Measurements from ENCODE around the gene TBX3. TPM values are rescaled to one million over a fixed set of nuclear protein-coding genes. Genes with fewer than 3 reads are reported as not detected.

TBX3 gene
- total RNA-seq, 1 donor from 2014 or later: 27.2 TPM

DNA sequence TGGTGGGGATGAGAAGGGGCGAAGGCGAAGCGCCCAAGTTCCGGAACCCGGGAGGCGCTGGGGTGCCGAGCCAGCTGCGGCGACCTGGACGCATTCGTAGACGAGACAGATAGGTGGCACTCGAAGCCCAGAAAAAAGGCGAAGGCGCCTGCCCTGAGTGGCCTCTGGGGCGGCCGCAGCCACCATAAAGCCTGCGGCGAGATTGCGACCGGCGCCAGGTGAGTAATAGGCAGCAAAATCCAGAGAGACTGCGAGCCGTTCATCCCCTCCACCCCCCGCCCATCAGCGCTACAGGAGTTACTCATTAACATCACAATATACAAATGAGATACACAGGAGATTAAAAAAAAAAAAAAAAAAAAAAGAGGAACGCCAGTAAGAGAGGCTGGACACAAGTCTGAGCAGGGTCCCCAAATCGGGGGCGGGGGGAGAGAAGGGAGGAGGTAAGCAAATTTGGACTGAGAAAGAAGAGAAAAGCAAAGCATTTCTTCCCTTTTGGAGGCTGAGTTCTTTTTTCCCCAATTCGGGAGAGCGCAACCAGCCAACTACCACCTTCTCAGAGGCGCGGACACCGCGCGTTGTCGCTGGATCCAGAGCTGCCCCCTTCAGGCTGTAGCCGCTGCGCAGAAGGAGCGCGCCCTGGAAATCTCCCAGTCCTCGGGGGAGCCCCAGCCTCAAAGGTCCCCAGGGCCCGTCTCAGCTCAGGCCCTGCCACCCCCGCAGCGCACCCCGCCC is 15.7 kb downstream of the TBX3 start:
- peaks cover 20% of the 10 kb centered on the region for H3K36me3 ChIP-seq
- TF ChIP-seq, protein P1, sequence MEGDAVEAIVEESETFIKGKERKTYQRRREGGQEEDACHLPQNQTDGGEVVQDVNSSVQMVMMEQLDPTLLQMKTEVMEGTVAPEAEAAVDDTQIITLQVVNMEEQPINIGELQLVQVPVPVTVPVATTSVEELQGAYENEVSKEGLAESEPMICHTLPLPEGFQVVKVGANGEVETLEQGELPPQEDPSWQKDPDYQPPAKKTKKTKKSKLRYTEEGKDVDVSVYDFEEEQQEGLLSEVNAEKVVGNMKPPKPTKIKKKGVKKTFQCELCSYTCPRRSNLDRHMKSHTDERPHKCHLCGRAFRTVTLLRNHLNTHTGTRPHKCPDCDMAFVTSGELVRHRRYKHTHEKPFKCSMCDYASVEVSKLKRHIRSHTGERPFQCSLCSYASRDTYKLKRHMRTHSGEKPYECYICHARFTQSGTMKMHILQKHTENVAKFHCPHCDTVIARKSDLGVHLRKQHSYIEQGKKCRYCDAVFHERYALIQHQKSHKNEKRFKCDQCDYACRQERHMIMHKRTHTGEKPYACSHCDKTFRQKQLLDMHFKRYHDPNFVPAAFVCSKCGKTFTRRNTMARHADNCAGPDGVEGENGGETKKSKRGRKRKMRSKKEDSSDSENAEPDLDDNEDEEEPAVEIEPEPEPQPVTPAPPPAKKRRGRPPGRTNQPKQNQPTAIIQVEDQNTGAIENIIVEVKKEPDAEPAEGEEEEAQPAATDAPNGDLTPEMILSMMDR (IDR thresholded peaks at IDR 0.05; ENCODE audit: borderline replicate concordance): peak; percentile 74

DNA sequence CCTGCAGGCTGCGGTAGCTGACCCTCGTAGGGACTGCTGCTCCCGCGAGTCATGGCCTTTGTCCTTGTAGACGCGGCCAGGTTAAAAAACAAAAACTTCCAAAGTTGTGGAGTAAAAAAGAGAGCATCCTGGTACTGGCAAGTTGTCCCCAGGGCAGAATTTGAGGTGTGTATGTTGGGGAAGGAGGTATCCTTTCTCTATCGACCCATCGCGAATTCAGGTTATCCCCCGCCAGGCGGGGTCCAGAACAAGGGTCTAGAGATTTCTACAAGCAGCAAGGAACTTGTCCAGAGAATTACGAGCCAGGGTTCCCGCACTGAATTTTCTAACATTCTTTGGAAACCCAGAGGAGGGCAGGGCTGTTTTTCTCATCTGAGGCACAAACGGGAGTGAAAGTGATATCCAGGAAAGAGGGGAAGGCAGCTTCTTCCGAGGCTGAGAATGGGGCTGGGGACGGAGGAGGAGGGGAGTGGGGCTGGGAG is 16.3 kb downstream of the TBX3 start:
- H3K4me3 ChIP-seq: peak overlapping the region; percentile 68
- TF ChIP-seq, protein P1 (IDR thresholded peaks at IDR 0.05; ENCODE audit: borderline replicate concordance): no peak
- H3K27ac ChIP-seq (replicated peaks): no peak overlapping the region
- no peak for DNase-seq
- H3K4me1 ChIP-seq: peaks cover 57% of the 10 kb centered on the region
- intact Hi-C loops (cut with micrococcal nuclease): loop anchor here (5.0 kb wide), 1 partner anchor 1085 kb away; no protein-coding TSS in a partner anchor
- H3K9me3 ChIP-seq (replicated peaks): no peaks in the 10 kb centered on the region
- peaks cover 15% of the 10 kb centered on the region for H3K36me3 ChIP-seq
- peaks cover 82% of the 10 kb centered on the region for H3K27me3 ChIP-seq (ENCODE audit: low read depth)

More for the DNA sequence above, 15.7 kb downstream of the TBX3 start:
- H3K4me3 ChIP-seq: peak overlapping the region; percentile 68
- H3K27ac ChIP-seq (replicated peaks): peak overlapping the region; percentile 74
- intact Hi-C loops (cut with micrococcal nuclease): loop anchor here (5.0 kb wide), 1 partner anchor 1084 kb away; no protein-coding TSS in a partner anchor
- DNase-seq: peak; percentile 73
- H3K4me1 ChIP-seq: peaks cover 63% of the 10 kb centered on the region
- H3K27me3 ChIP-seq (ENCODE audit: low read depth): peaks cover 75% of the 10 kb centered on the region
- no peaks in the 10 kb centered on the region for H3K9me3 ChIP-seq (replicated peaks)

DNA sequence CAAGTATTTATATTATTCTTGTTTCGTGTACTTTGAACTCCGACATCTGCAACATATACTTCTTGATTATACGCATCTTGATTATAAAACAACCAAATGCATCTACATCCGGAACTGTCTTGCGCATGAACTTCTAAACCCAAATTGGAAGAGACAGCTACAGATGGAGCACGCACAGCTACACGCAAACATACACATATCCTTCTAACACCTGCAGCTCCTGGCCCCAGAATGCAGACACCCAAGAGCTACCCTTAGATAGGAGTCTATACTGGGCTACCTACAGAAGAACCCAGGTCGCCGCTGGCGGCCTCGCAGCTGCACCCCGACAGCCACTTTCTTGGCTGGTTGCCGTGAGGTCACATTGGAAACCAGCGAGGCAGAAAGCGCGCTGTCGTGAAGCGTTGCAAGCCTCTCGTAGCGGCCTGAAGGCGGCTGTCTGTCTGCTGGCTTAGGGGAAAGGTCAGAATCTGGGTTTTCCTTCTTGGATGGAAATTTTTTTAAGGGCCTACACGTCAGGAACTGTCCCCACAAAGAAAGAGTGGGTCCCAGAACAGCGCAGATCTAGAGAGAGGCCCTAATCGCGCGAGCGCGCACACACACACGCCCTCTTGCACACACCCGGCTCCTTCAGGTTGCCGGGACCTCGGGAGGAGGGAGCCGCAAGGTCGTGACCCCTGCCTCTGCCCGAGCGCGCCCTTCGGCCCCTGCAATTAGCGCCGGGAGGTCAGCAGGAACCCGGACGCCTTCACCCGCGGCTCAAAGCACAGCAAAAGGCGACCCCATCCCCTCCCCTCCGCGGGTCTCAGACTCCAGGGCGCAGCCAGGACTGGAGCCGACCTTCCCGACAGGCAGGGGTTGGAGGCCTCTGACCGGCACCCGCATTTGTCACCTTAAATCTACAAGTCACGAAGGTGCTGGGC is 17.0 kb downstream of the TBX3 start:
- TF ChIP-seq, protein P1 (IDR thresholded peaks at IDR 0.05; ENCODE audit: borderline replicate concordance): no peak
- no peak for DNase-seq
- H3K4me3 ChIP-seq: no peak overlapping the region

DNA sequence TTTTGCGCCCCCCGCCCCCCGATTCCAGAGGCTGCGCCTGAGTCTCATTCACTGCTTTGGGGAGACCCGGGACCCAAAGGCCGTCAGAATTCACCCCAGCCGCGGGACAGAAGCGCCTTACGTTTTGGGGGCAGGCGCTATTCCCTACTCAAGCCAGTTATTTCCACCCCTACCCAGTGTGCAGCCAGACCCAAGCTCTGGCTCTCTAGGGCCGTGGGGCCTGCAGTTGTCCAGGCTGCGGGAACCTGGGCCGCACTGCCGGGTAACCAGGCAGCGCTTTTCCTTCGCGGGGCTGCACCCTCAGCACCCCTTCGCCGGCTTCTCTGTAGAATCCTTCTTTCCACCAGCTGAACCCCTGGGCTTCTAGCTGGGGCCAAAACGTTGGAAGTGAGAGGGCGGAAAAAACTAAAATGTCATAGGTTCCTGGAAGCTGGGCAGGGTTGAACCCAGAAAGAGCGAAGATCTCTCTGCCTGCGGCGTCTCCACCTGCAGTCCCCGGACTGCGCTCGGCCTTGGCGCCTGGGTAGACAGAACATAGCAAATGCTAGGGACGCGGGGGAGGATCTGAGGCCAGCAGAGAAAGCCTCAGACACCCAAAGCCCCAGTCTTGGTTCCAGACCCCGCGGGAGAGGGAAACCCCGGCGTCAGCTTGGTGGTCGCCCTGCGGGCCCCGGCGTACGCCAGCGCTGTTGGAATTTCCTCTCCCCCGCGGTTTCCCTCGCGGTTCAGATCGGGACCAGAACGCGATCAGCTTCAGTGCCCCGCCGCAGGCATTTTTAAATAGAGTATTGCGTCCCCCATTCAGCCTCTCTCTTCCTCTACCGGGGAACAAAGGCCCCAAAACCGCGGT is 18.3 kb downstream of the TBX3 start:
- intact Hi-C loops (cut with micrococcal nuclease): loop anchor here (5.0 kb wide), 1 partner anchor 1087 kb away; no protein-coding TSS in a partner anchor
- peaks cover 88% of the 10 kb centered on the region for H3K27me3 ChIP-seq (ENCODE audit: low read depth)
- no peak for DNase-seq
- peak overlapping the region; percentile 37 for H3K4me3 ChIP-seq
- TF ChIP-seq, protein P1 (IDR thresholded peaks at IDR 0.05; ENCODE audit: borderline replicate concordance): no peak
- peaks cover 46% of the 10 kb centered on the region for H3K4me1 ChIP-seq
- H3K36me3 ChIP-seq: no peaks in the 10 kb centered on the region
- H3K27ac ChIP-seq (replicated peaks): no peak overlapping the region
- no peaks in the 10 kb centered on the region for H3K9me3 ChIP-seq (replicated peaks)

More for the DNA sequence above, 17.0 kb downstream of the TBX3 start:
- peaks cover 8% of the 10 kb centered on the region for H3K36me3 ChIP-seq
- H3K27me3 ChIP-seq (ENCODE audit: low read depth): peaks cover 86% of the 10 kb centered on the region
- no peak overlapping the region for H3K27ac ChIP-seq (replicated peaks)
- intact Hi-C loops (cut with micrococcal nuclease): loop anchor here (5.0 kb wide), 1 partner anchor 1085 kb away; no protein-coding TSS in a partner anchor
- H3K4me1 ChIP-seq: peaks cover 51% of the 10 kb centered on the region
- H3K9me3 ChIP-seq (replicated peaks): no peaks in the 10 kb centered on the region

All from left ventricle myocardium inferior (tissue), 1 donor.